Esophagus squamous epithelium (tissue), 5 donors: Measurements from ENCODE around the gene AMFR. TPM values are rescaled to one million over a fixed set of nuclear protein-coding genes. Genes with fewer than 3 reads are reported as not detected.

ENCODE experiments used
- DNase-seq: peaks from one replicate; lab custom pipeline; 2025; lab: John Stamatoyannopoulos, UW
- H3K27ac ChIP-seq, 4 donors: fragments of 200-600 bp; sonication (generic); one replicate each; pipeline ENCODE4 v1.5.1; 2016 to 2019; ENCODE audit warnings: mild to moderate bottlenecking in 1 of 4
- H3K27me3 ChIP-seq, 4 donors: fragments of 200-600 bp; sonication (generic); 1 replicate in 3 of 4; 2 replicates in 1 of 4; pipeline versions ENCODE4 v1.5.1 to v1.6.0; 2017 to 2021; ENCODE audit warnings: antibody characterized with exemption in 1 of 4
- H3K36me3 ChIP-seq, 3 donors: fragments of 200-600 bp; sonication (generic); one replicate each; pipeline ENCODE4 v1.5.1; 2016 to 2019
- H3K4me1 ChIP-seq, 3 donors: fragments of 200-600 bp; sonication (generic); one replicate each; pipeline ENCODE4 v1.5.1; 2017 to 2019
- H3K4me3 ChIP-seq, 4 donors: fragments of 200-600 bp; sonication (generic); 1 replicate in 3 of 4; 2 replicates in 1 of 4; pipeline ENCODE4 v1.5.1; 2016 to 2019; ENCODE audit warnings: mild to moderate bottlenecking in 2 of 4, moderate library complexity in 1 of 4
- H3K9me3 ChIP-seq, 3 donors: fragments of 200-600 bp; sonication (generic); one replicate each; pipeline ENCODE4 v1.5.1; 2016 to 2019
- CTCF ChIP-seq, 6 experiments: fragments of 450-650 bp in 4 of 6; fragments of 200-600 bp in 2 of 6; sonication (generic) in 2 of 6; IDR thresholded peaks; one replicate each; pipeline ENCODE4 v1.5.1; 2016 to 2019; ENCODE audit warnings: antibody characterized with exemption in 6 of 6, mild to moderate bottlenecking in 4 of 6, moderate library complexity in 4 of 6
- POLR2A ChIP-seq, 4 donors: fragments of 450-650 bp; IDR thresholded peaks; one replicate each; pipeline ENCODE4 v1.6.1; 2017; ENCODE audit warnings: antibody characterized with exemption in 4 of 4, mild to moderate bottlenecking in 4 of 4, moderate library complexity in 3 of 4
- WGBS, 2 donors: methylation state at CpG; one replicate each; pipeline ENCODE4 v1.1.5; 2018; 5-methylcytosine and 5-hydroxymethylcytosine counted together
- intact Hi-C: fragments of 100-400 bp; cut with DNase I; formaldehyde crosslinking; loops from one replicate; pipeline ENCODE4 v1.15.0; 2022
- total RNA-seq, 4 donors: library from RNA; depleted of rRNA; stranded (reverse); fragments of >200 nt; gene quantifications; one replicate each; pipeline ENCODE4 v1.1.0, GENCODE V29; 2016
- donor health status: DM: yes; HTN: yes; CAD: no.

AMFR gene
- total RNA-seq, 4 donors from 2014 or later = 69.9 to 133 (median 111) TPM

- H3K9me3 ChIP-seq = no peaks in the 10 kb centered on the region
- H3K36me3 ChIP-seq = no peaks in the 10 kb centered on the region
- no peaks in the 10 kb centered on the region for H3K27me3 ChIP-seq
- no peak overlapping the region for H3K4me3 ChIP-seq
- TF ChIP-seq POLR2A (IDR thresholded peaks at IDR 0.05) (no peak), CTCF (IDR thresholded peaks at IDR 0.05) (no peak)
- intact Hi-C loops = no loop called here
- H3K4me1 ChIP-seq = peaks cover 0 to 18% (median 0%) of the 10 kb centered on the region in 3 donors
- WGBS, 2 donors = 92 to 100% methylated on average over 1 to 3 of the region's 6 CpGs
- no peak overlapping the region for H3K27ac ChIP-seq
- DNase-seq = no peak
Observed at GRCh38 chr16:56325956-56326355, 99.4 kb downstream of the AMFR start.

- H3K9me3 ChIP-seq = no peaks in the 10 kb centered on the region
- peaks cover 0 to 3% (median 0%) of the 10 kb centered on the region in 4 donors for H3K27me3 ChIP-seq
- H3K27ac ChIP-seq = no peak overlapping the region
- no peak for DNase-seq
- H3K4me3 ChIP-seq = no peak overlapping the region
- intact Hi-C loops = no loop called here
- peaks cover 0 to 10% (median 0%) of the 10 kb centered on the region in 3 donors for H3K4me1 ChIP-seq
- TF ChIP-seq POLR2A (IDR thresholded peaks at IDR 0.05) (no peak), CTCF (IDR thresholded peaks at IDR 0.05) (no peak)
- WGBS, 2 donors = 60% methylated on average over 1 of the region's 9 CpGs; no CpG with 5 or more reads in 1 of the 2 donors
- H3K36me3 ChIP-seq = no peaks in the 10 kb centered on the region
Observed at GRCh38 chr16:56324406-56324805, 100.9 kb downstream of the AMFR start.

GRCh38 chr16:56321571-56321970 is 103.8 kb downstream of the AMFR start:
- Histone ChIP-seq H3K36me3 (no peaks in the 10 kb centered on the region), H3K4me3 (no peak overlapping the region), H3K27ac (no peak overlapping the region), H3K27me3 (peaks cover 0 to 12% (median 0%) of the 10 kb centered on the region in 4 donors), H3K4me1 (peaks cover 0 to 21% (median 3%) of the 10 kb centered on the region in 3 donors), H3K9me3 (no peaks in the 10 kb centered on the region)
- 83 to 94% methylated on average over 9 of the region's 9 CpGs for WGBS, 2 donors
- DNase-seq = no peak
- TF ChIP-seq CTCF (IDR thresholded peaks at IDR 0.05) (no peak), POLR2A (IDR thresholded peaks at IDR 0.05) (no peak)
- intact Hi-C loops = no loop called here

- Histone ChIP-seq H3K27ac (no peak overlapping the region), H3K27me3 (peaks cover 0 to 12% (median 0%) of the 10 kb centered on the region in 4 donors), H3K4me1 (peaks cover 0 to 21% (median 3%) of the 10 kb centered on the region in 3 donors), H3K9me3 (no peaks in the 10 kb centered on the region), H3K36me3 (no peaks in the 10 kb centered on the region), H3K4me3 (no peak overlapping the region)
- intact Hi-C loops = no loop called here
- no peak for TF ChIP-seq CTCF (IDR thresholded peaks at IDR 0.05)
- TF ChIP-seq POLR2A (IDR thresholded peaks at IDR 0.05) = no peak
- 64 to 83% methylated on average over 5 to 7 of the region's 7 CpGs for WGBS, 2 donors
- DNase-seq = no peak
Observed at GRCh38 chr16:56320811-56321558, 104.4 kb downstream of the AMFR start.

- Histone ChIP-seq H3K27ac (no peak overlapping the region), H3K36me3 (no peaks in the 10 kb centered on the region), H3K27me3 (peaks cover 0 to 12% (median 0%) of the 10 kb centered on the region in 4 donors), H3K9me3 (no peaks in the 10 kb centered on the region), H3K4me1 (peaks cover 0 to 21% (median 3%) of the 10 kb centered on the region in 3 donors), H3K4me3 (no peak overlapping the region)
- WGBS, 2 donors = 87 to 98% methylated on average over 6 to 7 of the region's 8 CpGs
- intact Hi-C loops = no loop called here
- no peak for TF ChIP-seq CTCF (IDR thresholded peaks at IDR 0.05)
- DNase-seq = no peak
Observed at GRCh38 chr16:56320056-56320455, 105.3 kb downstream of the AMFR start.
